HCT116 (cell line): Measurements from ENCODE around the gene DAPK1. TPM values are rescaled to one million over a fixed set of nuclear protein-coding genes. Genes with fewer than 3 reads are reported as not detected.

ENCODE experiments used
- ATAC-seq: fragments of 200-7000 bp; cut with Tn5 transposase; 2 replicates; pipeline ENCODE4 v1.9.1; 2020; ENCODE audit warnings: mild to moderate bottlenecking, moderate library complexity
- BruUV-seq: library from RNA; stranded (reverse); fragments of 400-500 nt; replicated peaks from 2 replicates; lab custom pipeline; 2021; lab: Mats Ljungman, UMichigan
- CTCF ChIA-PET: fragments of 300-600 bp; sonication (Branson Sonifier 250); formaldehyde crosslinking; loops from one replicate; lab custom pipeline; 2021; ENCODE audit warnings: antibody characterized with exemption; lab: Charles Lee
- POLR2A ChIA-PET: fragments of 300-600, 350-600 bp; sonication (Branson Sonifier 250); formaldehyde crosslinking; loops from one replicate; lab custom pipeline; 2021; ENCODE audit warnings: antibody characterized with exemption; lab: Charles Lee
- RAD21 ChIA-PET, 2 experiments: fragments of 300-600 bp; sonication (Branson Sonifier 250); formaldehyde crosslinking; loops; one replicate each; lab custom pipeline; 2023; ENCODE audit warnings: low total read pairs in 2 of 2; ENCODE audit not compliant: uncharacterized antibody in 2 of 2, unreplicated experiment in 2 of 2, low non-redundant PET in 1 of 2; lab: Charles Lee
- DNase-seq: peaks from one replicate; pipeline ENCODE4 v3.0.0-alpha.2; 2010; ENCODE audit warnings: low read depth, low spot score
- H2AFZ ChIP-seq: fragments of 200-600 bp; shearing (Covaris generic), sonication (generic); 2 replicates; pipeline ENCODE4 v1.6.1; 2017; ENCODE audit warnings: low read depth, mixed run types, mixed read lengths, antibody characterized with exemption, low read length; ENCODE audit not compliant: poor library complexity, severe bottlenecking
- H3K27ac ChIP-seq: 2 replicates; pipeline ENCODE4 v1.5.1; 2012; ENCODE audit warnings: low read depth, low read length
- H3K27me3 ChIP-seq: fragments of 200-600 bp; sonication (generic); 2 replicates; pipeline ENCODE4 v1.6.1; 2016; ENCODE audit warnings: mixed run types, low read length, mixed read lengths; ENCODE audit not compliant: insufficient read depth
- H3K36me3 ChIP-seq, 2 experiments: fragments of 200-500 bp in 1 of 2; fragments of 200-600 bp in 1 of 2; sonication (Bioruptor generic) in 1 of 2; sonication (generic) in 1 of 2; 2 replicates each; pipeline versions ENCODE4 v1.5.1 to v1.6.1; 2014 to 2016; ENCODE audit warnings: low read length in 2 of 2, inconsistent platforms in 1 of 2, mixed read lengths in 1 of 2, mixed run types in 1 of 2; ENCODE audit not compliant: insufficient read depth in 2 of 2, control insufficient read depth in 1 of 2
- H3K4me1 ChIP-seq, 2 experiments: fragments of 200-600 bp in 1 of 2; sonication (generic) in 1 of 2; 2 replicates each; pipeline versions ENCODE4 v1.5.1 to v1.6.1; 2012 to 2017; ENCODE audit warnings: low read length in 2 of 2, inconsistent platforms in 1 of 2, mild to moderate bottlenecking in 1 of 2, mixed read lengths in 1 of 2, mixed run types in 1 of 2, moderate library complexity in 1 of 2; ENCODE audit not compliant: insufficient read depth in 2 of 2, control insufficient read depth in 1 of 2
- H3K4me2 ChIP-seq: fragments of 200-600 bp; sonication (generic); 2 replicates; pipeline ENCODE4 v1.6.1; 2017; ENCODE audit warnings: mixed run types, low read length, mixed read lengths
- H3K4me3 ChIP-seq, 2 experiments: fragments of 200-600 bp in 1 of 2; sonication (generic) in 1 of 2; replicated peaks in 1 of 2; 2 replicates each; pipeline ENCODE4 v1.5.1; 2011 to 2016; ENCODE audit warnings: low read length in 2 of 2, control low read depth in 1 of 2, low read depth in 1 of 2, mild to moderate bottlenecking in 1 of 2, mixed read lengths in 1 of 2, mixed run types in 1 of 2
- H3K79me2 ChIP-seq: fragments of 200-600 bp; sonication (generic); 2 replicates; pipeline ENCODE4 v1.6.1; 2017; ENCODE audit warnings: mild to moderate bottlenecking, mixed run types, low read length, moderate library complexity, mixed read lengths; ENCODE audit not compliant: insufficient read depth
- H3K9ac ChIP-seq: fragments of 200-600 bp; sonication (generic); 2 replicates; pipeline ENCODE4 v1.6.1; 2016; ENCODE audit warnings: low read length, mixed read lengths
- H3K9me2 ChIP-seq: fragments of 200-600 bp; sonication (generic), shearing (Covaris generic); 2 replicates; pipeline ENCODE4 v1.6.1; 2017; ENCODE audit warnings: mixed run types, mild to moderate bottlenecking, moderate library complexity; ENCODE audit not compliant: insufficient read depth
- H3K9me3 ChIP-seq, 2 experiments: fragments of 200-500 bp in 1 of 2; fragments of 200-600 bp in 1 of 2; sonication (Bioruptor generic) in 1 of 2; sonication (generic) in 1 of 2; 2 replicates each; pipeline ENCODE4 v1.6.1; 2014 to 2017; ENCODE audit warnings: low read length in 2 of 2, mixed read lengths in 2 of 2, inconsistent platforms in 1 of 2, low read depth in 1 of 2, mild to moderate bottlenecking in 1 of 2, mixed run types in 1 of 2, moderate library complexity in 1 of 2; ENCODE audit not compliant: control insufficient read depth in 1 of 2, insufficient read depth in 1 of 2
- H4K20me1 ChIP-seq: fragments of 200-600 bp; sonication (generic), shearing (Covaris generic); 2 replicates; pipeline ENCODE4 v1.6.1; 2017; ENCODE audit warnings: mixed run types, mild to moderate bottlenecking, moderate library complexity; ENCODE audit not compliant: insufficient read depth
- CBX3 ChIP-seq: IDR thresholded peaks from 2 replicates; pipeline ENCODE4 v1.6.1; 2012; ENCODE audit warnings: low read depth
- CEBPB ChIP-seq: IDR thresholded peaks from 2 replicates; pipeline ENCODE4 v1.6.1; 2012; ENCODE audit warnings: low read depth
- EZH2 ChIP-seq: fragments of 200-600 bp; sonication (generic); IDR thresholded peaks from 2 replicates; pipeline ENCODE4 v1.6.1; 2017; ENCODE audit warnings: antibody characterized with exemption, mixed run types
- EZH2phosphoT487 ChIP-seq: fragments of 200-600 bp; IDR thresholded peaks from 2 replicates; pipeline ENCODE4 v1.6.1; 2018; ENCODE audit warnings: antibody characterized with exemption, borderline replicate concordance
- RAD21 ChIP-seq: IDR thresholded peaks from 2 replicates; pipeline ENCODE4 v1.6.1; 2012; ENCODE audit warnings: low read depth, mild to moderate bottlenecking
- SP1 ChIP-seq: IDR thresholded peaks from 2 replicates; pipeline ENCODE4 v1.6.1; 2012; ENCODE audit warnings: low read depth
- SRF ChIP-seq: IDR thresholded peaks from 2 replicates; pipeline ENCODE4 v1.6.1; 2012; ENCODE audit warnings: low read depth
- TCF7L2 ChIP-seq: IDR thresholded peaks from 2 replicates; pipeline ENCODE4 v1.7.0; 2011; ENCODE audit warnings: borderline replicate concordance, inconsistent platforms; ENCODE audit not compliant: insufficient read depth, insufficient read length; ENCODE audit errors: extremely low read depth
- YY1 ChIP-seq: IDR thresholded peaks from 2 replicates; pipeline ENCODE4 v1.6.1; 2011; ENCODE audit warnings: low read length, low read depth, moderate library complexity, mild to moderate bottlenecking; ENCODE audit not compliant: insufficient replicate concordance; ENCODE audit errors: extremely low read depth
- ZNF274 ChIP-seq: fragments of 200-500 bp; sonication (Bioruptor generic); IDR thresholded peaks from 2 replicates; pipeline ENCODE4 v1.6.1; 2014; ENCODE audit warnings: mild to moderate bottlenecking, low read depth, low read length, inconsistent platforms
- intact Hi-C: fragments of 100-400 bp; cut with micrococcal nuclease; formaldehyde crosslinking; loops from 2 replicates; pipeline ENCODE4 v1.10.0; 2022
- total RNA-seq: library from RNA; stranded (reverse); gene quantifications from one replicate; pipeline ENCODE4 v1.2.1, GENCODE V29; 2021; ENCODE audit not compliant: unreplicated experiment
- TF ChIP-seq, protein P1 (sequence below): IDR thresholded peaks from 2 replicates; pipeline ENCODE4 v1.6.1; 2011; ENCODE audit warnings: mild to moderate bottlenecking, low read length, moderate library complexity; ENCODE audit not compliant: insufficient replicate concordance; ENCODE audit errors: extremely low read depth

The DAPK1 gene
- total RNA-seq, 1 experiment from 2014 or later: 5.6 TPM

DNA sequence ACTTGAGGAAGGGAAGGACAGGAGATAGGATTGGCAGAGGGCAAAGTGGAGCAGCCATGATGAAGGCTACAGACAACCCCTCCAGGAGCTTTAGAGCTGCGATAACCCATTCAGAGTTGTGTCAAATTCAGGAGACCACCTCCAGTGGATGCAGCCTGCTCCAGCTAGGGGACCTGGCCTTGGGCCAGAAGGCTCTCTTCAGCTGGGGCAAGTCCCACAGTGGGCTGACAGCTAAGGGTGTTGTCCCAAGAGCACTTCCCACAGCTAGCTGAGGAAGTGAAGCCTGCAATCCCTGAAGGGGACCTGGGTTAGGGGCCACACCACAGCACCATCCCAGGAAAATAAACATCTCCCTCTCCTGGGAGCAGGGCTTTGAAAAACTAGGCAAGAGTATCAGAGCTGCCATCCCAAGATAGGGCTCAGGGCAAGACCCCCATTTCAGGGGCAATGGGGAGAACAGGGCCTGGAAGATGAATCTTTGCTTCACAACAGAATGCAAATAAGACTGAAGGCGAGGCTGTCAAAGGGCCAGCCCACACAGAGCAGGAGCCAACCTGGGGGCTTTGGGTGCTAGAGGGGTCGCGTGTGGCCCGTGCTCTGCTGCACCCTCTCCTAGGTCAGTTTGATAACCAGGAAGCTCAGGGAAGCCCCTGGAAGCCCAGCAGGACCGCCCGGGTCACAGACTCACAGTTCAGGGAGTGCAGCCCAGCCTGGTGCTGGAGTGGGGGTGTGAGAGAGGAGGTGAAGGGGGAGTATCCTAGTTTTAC is 19.3 kb upstream of the DAPK1 start:
- no peak for ATAC-seq
- no peak for TF ChIP-seq CBX3
- TF ChIP-seq RAD21: no peak
- TF ChIP-seq, protein P1, sequence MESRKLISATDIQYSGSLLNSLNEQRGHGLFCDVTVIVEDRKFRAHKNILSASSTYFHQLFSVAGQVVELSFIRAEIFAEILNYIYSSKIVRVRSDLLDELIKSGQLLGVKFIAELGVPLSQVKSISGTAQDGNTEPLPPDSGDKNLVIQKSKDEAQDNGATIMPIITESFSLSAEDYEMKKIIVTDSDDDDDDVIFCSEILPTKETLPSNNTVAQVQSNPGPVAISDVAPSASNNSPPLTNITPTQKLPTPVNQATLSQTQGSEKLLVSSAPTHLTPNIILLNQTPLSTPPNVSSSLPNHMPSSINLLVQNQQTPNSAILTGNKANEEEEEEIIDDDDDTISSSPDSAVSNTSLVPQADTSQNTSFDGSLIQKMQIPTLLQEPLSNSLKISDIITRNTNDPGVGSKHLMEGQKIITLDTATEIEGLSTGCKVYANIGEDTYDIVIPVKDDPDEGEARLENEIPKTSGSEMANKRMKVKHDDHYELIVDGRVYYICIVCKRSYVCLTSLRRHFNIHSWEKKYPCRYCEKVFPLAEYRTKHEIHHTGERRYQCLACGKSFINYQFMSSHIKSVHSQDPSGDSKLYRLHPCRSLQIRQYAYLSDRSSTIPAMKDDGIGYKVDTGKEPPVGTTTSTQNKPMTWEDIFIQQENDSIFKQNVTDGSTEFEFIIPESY: no peak
- TF ChIP-seq CEBPB: no peak
- no peak for TF ChIP-seq TCF7L2
- no peak for TF ChIP-seq EZH2
- no peak for TF ChIP-seq ZNF274
- no peak for TF ChIP-seq SP1
- no peak for TF ChIP-seq YY1
- TF ChIP-seq SRF: no peak
- TF ChIP-seq EZH2phosphoT487: no peak
- TF ChIP-seq, all 23 proteins: peak for 0
- Histone ChIP-seq H3K4me2 (no peak overlapping the region), H2AFZ (no peak overlapping the region), H3K4me3 (no peak overlapping the region), H3K9me3 (no peaks in the 10 kb centered on the region), H3K27me3 (0 out of 2 replicates have a peak, but pooled peaks cover 2% of the 10 kb centered on the region), H3K36me3 (no peaks in the 10 kb centered on the region), H3K27ac (no peak overlapping the region), H3K4me1 (no peaks in the 10 kb centered on the region), H3K9ac (no peak overlapping the region), H3K9me2 (no peaks in the 10 kb centered on the region), H4K20me1 (no peaks in the 10 kb centered on the region), H3K79me2 (no peaks in the 10 kb centered on the region)
- ChIA-PET CTCF (no interaction called here), POLR2A (no interaction called here), RAD21 (no interaction called here)
- DNase-seq: no peak
- intact Hi-C loops: no loop called here
- no TSS peak for BruUV-seq
